ENCODE data around the gene LRRC71.

DNA sequence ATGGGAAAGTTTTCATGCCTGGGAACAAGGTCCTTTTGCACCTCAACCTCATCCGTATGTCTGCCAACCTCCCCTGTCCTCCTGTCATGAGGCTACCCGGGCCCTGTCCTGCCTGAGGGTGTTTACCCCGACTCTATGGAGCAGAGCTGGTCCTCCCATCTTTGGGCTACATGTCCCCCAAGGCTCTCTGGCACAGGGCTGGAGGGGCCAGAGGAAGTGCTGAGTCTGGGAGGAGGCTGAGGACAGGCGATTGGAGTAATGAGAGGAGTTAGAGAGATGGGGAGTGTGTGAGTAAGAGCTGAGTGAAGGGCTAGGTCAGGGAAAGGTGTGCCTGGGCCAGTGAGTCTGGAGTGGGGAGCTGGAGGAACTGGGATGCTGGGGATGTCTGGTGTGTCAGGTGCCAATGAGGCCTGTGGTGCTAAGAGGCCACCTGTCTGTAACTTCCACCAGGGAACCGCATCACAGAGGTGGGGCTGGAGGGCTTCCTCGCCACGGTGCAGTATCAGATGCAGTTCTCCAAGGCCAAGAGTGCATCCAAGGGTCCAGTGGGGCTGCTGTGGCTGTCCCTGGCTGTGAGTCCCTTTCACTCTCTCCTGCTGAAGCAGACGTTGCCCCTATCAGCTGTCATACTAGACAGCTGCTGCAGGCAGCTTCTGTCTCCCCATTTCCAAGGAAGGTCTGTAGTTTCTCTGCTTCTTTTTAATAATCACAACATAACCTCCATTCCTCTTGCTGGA lies 11.7 kb downstream of the LRRC71 start:
- no peak for TF ChIP-seq POLR2AphosphoS5 (IDR thresholded peaks at IDR 0.05)
- no peak for TF ChIP-seq CTCF (IDR thresholded peaks at IDR 0.05)
- no peak for TF ChIP-seq POLR2A (IDR thresholded peaks at IDR 0.05)
- no peak for TF ChIP-seq EP300 (IDR thresholded peaks at IDR 0.05)
